GM13977 (cell line): ENCODE data around the gene CD38.
A peak's percentile ranks its signal among the peaks of the same experiment; 100 is the strongest.

Source experiments
- DNase-seq: peaks from one replicate; pipeline ENCODE4 v3.0.0; 2012; ENCODE audit warnings: low spot score
- CTCF ChIP-seq: IDR thresholded peaks from 2 replicates; pipeline ENCODE4 v1.5.1; 2012; ENCODE audit warnings: mild to moderate bottlenecking, control low read depth; ENCODE audit not compliant: insufficient read depth; ENCODE audit errors: extremely low read depth, missing control alignments
- in situ Hi-C: fragments of 300-500 bp; cut with MboI; formaldehyde crosslinking; loops from one replicate; pipeline ENCODE4 v1.12.0; 2022; ENCODE audit warnings: low sequenced_read_pairs, low pct_unique_long_range_greater_than_20kb, mixed read lengths, inconsistent platforms; ENCODE audit not compliant: unreplicated experiment

Gene CD38

GRCh38 chr4:15781427-15782095 lies 3.4 kb downstream of the CD38 start:
- no peak for DNase-seq
- in situ Hi-C loops, result no loop called here
- no peak for TF ChIP-seq CTCF

GRCh38 chr4:15783676-15784075 lies 5.5 kb downstream of the CD38 start:
- in situ Hi-C loops, result no loop called here
- no peak for DNase-seq
- no peak for TF ChIP-seq CTCF

- TF ChIP-seq CTCF, result no peak
- peak; percentile 72 for DNase-seq
- in situ Hi-C loops, result no loop called here
Measured at GRCh38 chr4:15784959-15785634, 7.0 kb downstream of the CD38 start.

- in situ Hi-C loops, result no loop called here
- no peak for DNase-seq
- TF ChIP-seq CTCF, result no peak
Measured at GRCh38 chr4:15786743-15787142, 8.6 kb downstream of the CD38 start.

GRCh38 chr4:15792974-15793373 lies 14.8 kb downstream of the CD38 start:
- DNase-seq, result no peak
- in situ Hi-C loops, result no loop called here
- no peak for TF ChIP-seq CTCF

GRCh38 chr4:15793506-15794363 lies 15.6 kb downstream of the CD38 start:
- DNase-seq, result no peak
- no peak for TF ChIP-seq CTCF
- in situ Hi-C loops, result no loop called here
